BLaER1 treated with 17β-estradiol and CSF1 and Interleukin-3, amounts not matched to agents 10 nM and 100 nM (cell line): ENCODE results near the gene GRID1.

Experiments
- H3K27ac ChIP-seq, 11 experiments: shearing (Covaris generic); formaldehyde crosslinking; 2 replicates each; pipeline ENCODE4 v1.8.1; 2022
- H3K27me3 ChIP-seq, 11 experiments: shearing (Covaris generic); formaldehyde crosslinking; 2 replicates each; pipeline ENCODE4 v1.8.1; 2022
- H3K36me3 ChIP-seq, 11 experiments: shearing (Covaris generic); formaldehyde crosslinking; 2 replicates each; pipeline ENCODE4 v1.8.1; 2022
- H3K4me1 ChIP-seq, 10 experiments: shearing (Covaris generic); formaldehyde crosslinking; 2 replicates each; pipeline ENCODE4 v1.8.1; 2022
- H3K4me2 ChIP-seq, 11 experiments: shearing (Covaris generic); formaldehyde crosslinking; 2 replicates each; pipeline ENCODE4 v1.8.1; 2022
- H3K4me3 ChIP-seq, 10 experiments: shearing (Covaris generic); formaldehyde crosslinking; 2 replicates each; pipeline ENCODE4 v1.8.1; 2022
- H3K9ac ChIP-seq, 11 experiments: shearing (Covaris generic); formaldehyde crosslinking; 2 replicates each; pipeline ENCODE4 v1.8.1; 2022
- H3K9me3 ChIP-seq, 11 experiments: shearing (Covaris generic); formaldehyde crosslinking; replicated peaks in 1 of 11; 2 replicates each; pipeline ENCODE4 v1.8.1; 2022
- H4K20me1 ChIP-seq, 11 experiments: shearing (Covaris generic); formaldehyde crosslinking; 2 replicates each; pipeline ENCODE4 v1.8.1; 2022
- Cebpa-rat ChIP-seq, 11 experiments: shearing (Covaris generic); IDR thresholded peaks; 2 replicates each; pipeline ENCODE4 v1.8.1; 2022

GRID1 gene

GRCh38 chr10:86128360-86128759, 238.2 kb downstream of the GRID1 start:
- Histone ChIP-seq H3K4me1 (no peaks in the 10 kb centered on the region), H3K36me3 (no peaks in the 10 kb centered on the region), H4K20me1 (no peaks in the 10 kb centered on the region), H3K27ac (no peak overlapping the region), H3K4me3 (no peak overlapping the region), H3K9ac (no peak overlapping the region), H3K27me3 (no peaks in the 10 kb centered on the region), H3K4me2 (no peak overlapping the region), H3K9me3 (no peaks in the 10 kb centered on the region; a peak in 2 of 22 replicates)
- TF ChIP-seq Cebpa-rat (IDR thresholded peaks at IDR 0.05): no peak

GRCh38 chr10:86127274-86127819, 239.2 kb downstream of the GRID1 start:
- no peak for TF ChIP-seq Cebpa-rat (IDR thresholded peaks at IDR 0.05)
- no peaks in the 10 kb centered on the region for H3K27me3 ChIP-seq
- H3K4me3 ChIP-seq: no peak overlapping the region
- no peak overlapping the region for H3K9ac ChIP-seq
- no peak overlapping the region for H3K27ac ChIP-seq
- no peaks in the 10 kb centered on the region for H3K36me3 ChIP-seq
- no peaks in the 10 kb centered on the region for H4K20me1 ChIP-seq
- no peaks in the 10 kb centered on the region; a peak in 2 of 22 replicates for H3K9me3 ChIP-seq
- H3K4me2 ChIP-seq: no peak overlapping the region
- no peaks in the 10 kb centered on the region for H3K4me1 ChIP-seq

GRCh38 chr10:86124734-86125133, 241.9 kb downstream of the GRID1 start:
- no peak overlapping the region for H3K4me3 ChIP-seq
- H3K9ac ChIP-seq: no peak overlapping the region
- TF ChIP-seq Cebpa-rat (IDR thresholded peaks at IDR 0.05): no peak
- no peak overlapping the region for H3K27ac ChIP-seq
- no peaks in the 10 kb centered on the region for H4K20me1 ChIP-seq
- H3K27me3 ChIP-seq: no peaks in the 10 kb centered on the region
- no peaks in the 10 kb centered on the region for H3K4me1 ChIP-seq
- H3K4me2 ChIP-seq: no peak overlapping the region
- no peaks in the 10 kb centered on the region; a peak in 2 of 22 replicates for H3K9me3 ChIP-seq
- H3K36me3 ChIP-seq: no peaks in the 10 kb centered on the region

- no peak overlapping the region for H3K4me3 ChIP-seq
- no peak overlapping the region for H3K4me2 ChIP-seq
- H3K27ac ChIP-seq: no peak overlapping the region
- H3K36me3 ChIP-seq: no peaks in the 10 kb centered on the region
- H3K4me1 ChIP-seq: no peaks in the 10 kb centered on the region
- H4K20me1 ChIP-seq: no peaks in the 10 kb centered on the region
- TF ChIP-seq Cebpa-rat (IDR thresholded peaks at IDR 0.05): no peak
- no peaks in the 10 kb centered on the region; a peak in 1 of 22 replicates for H3K9me3 ChIP-seq
- no peak overlapping the region for H3K9ac ChIP-seq
- no peaks in the 10 kb centered on the region for H3K27me3 ChIP-seq
These were observed 242.9 kb downstream of the GRID1 start for GRCh38 chr10:86123715-86124114.

- no peak for TF ChIP-seq Cebpa-rat (IDR thresholded peaks at IDR 0.05)
- Histone ChIP-seq H4K20me1 (no peaks in the 10 kb centered on the region), H3K27me3 (no peaks in the 10 kb centered on the region), H3K4me2 (no peak overlapping the region), H3K36me3 (no peaks in the 10 kb centered on the region), H3K4me1 (no peaks in the 10 kb centered on the region), H3K4me3 (no peak overlapping the region), H3K27ac (no peak overlapping the region), H3K9ac (no peak overlapping the region), H3K9me3 (no peaks in the 10 kb centered on the region; a peak in 1 of 22 replicates)
These were observed 243.3 kb downstream of the GRID1 start for GRCh38 chr10:86123304-86123703.

- Histone ChIP-seq H3K27ac (no peak overlapping the region), H3K4me1 (no peaks in the 10 kb centered on the region), H3K36me3 (no peaks in the 10 kb centered on the region), H4K20me1 (no peaks in the 10 kb centered on the region), H3K9ac (no peak overlapping the region), H3K27me3 (no peaks in the 10 kb centered on the region), H3K4me2 (no peak overlapping the region), H3K4me3 (no peak overlapping the region), H3K9me3 (no peaks in the 10 kb centered on the region; a peak in 1 of 22 replicates)
- no peak for TF ChIP-seq Cebpa-rat (IDR thresholded peaks at IDR 0.05)
These were observed 243.9 kb downstream of the GRID1 start for GRCh38 chr10:86122646-86123045.

- Histone ChIP-seq H3K9me3 (no peaks in the 10 kb centered on the region; a peak in 1 of 22 replicates), H3K4me3 (no peak overlapping the region), H3K27me3 (no peaks in the 10 kb centered on the region), H3K4me2 (no peak overlapping the region), H3K27ac (no peak overlapping the region), H3K36me3 (no peaks in the 10 kb centered on the region), H3K9ac (no peak overlapping the region), H3K4me1 (no peaks in the 10 kb centered on the region), H4K20me1 (no peaks in the 10 kb centered on the region)
- no peak for TF ChIP-seq Cebpa-rat (IDR thresholded peaks at IDR 0.05)
These were observed 245.4 kb downstream of the GRID1 start for GRCh38 chr10:86121200-86121599.

- Histone ChIP-seq H3K4me2 (no peak overlapping the region), H3K9ac (no peak overlapping the region), H3K9me3 (no peaks in the 10 kb centered on the region), H3K36me3 (no peaks in the 10 kb centered on the region), H4K20me1 (no peaks in the 10 kb centered on the region; a peak in 1 of 22 replicates), H3K27me3 (no peaks in the 10 kb centered on the region), H3K4me3 (no peak overlapping the region), H3K4me1 (peaks cover 0 to 14% (median 12%) of the 10 kb centered on the region in 10 experiments; a peak in 12 of 20 replicates), H3K27ac (no peak overlapping the region)
- no peak for TF ChIP-seq Cebpa-rat (IDR thresholded peaks at IDR 0.05)
These were observed 249.5 kb downstream of the GRID1 start for GRCh38 chr10:86117051-86117450.

- H3K4me1 ChIP-seq: peaks cover 0 to 15% (median 12%) of the 10 kb centered on the region in 10 experiments; a peak in 12 of 20 replicates
- TF ChIP-seq Cebpa-rat (IDR thresholded peaks at IDR 0.05): no peak
- H3K27me3 ChIP-seq: no peaks in the 10 kb centered on the region
- H3K4me2 ChIP-seq: peak overlapping the region in 2 of 11 experiments; percentile 13 to 51; a peak in 1 of 22 replicates
- peaks cover 0 to 10% (median 0%) of the 10 kb centered on the region in 11 experiments; a peak in 4 of 22 replicates for H3K9me3 ChIP-seq
- H3K27ac ChIP-seq: no peak overlapping the region
- no peak overlapping the region for H3K9ac ChIP-seq
- no peaks in the 10 kb centered on the region; a peak in 1 of 22 replicates for H4K20me1 ChIP-seq
- no peak overlapping the region for H3K4me3 ChIP-seq
- H3K36me3 ChIP-seq: no peaks in the 10 kb centered on the region
These were observed 252.6 kb downstream of the GRID1 start for GRCh38 chr10:86113983-86114382.

- Histone ChIP-seq H3K9ac (no peak overlapping the region), H3K27ac (no peak overlapping the region), H3K4me1 (peaks cover 0 to 15% (median 12%) of the 10 kb centered on the region in 10 experiments; a peak in 12 of 20 replicates), H3K4me2 (peak overlapping the region in 8 of 11 experiments; percentile 13 to 61 (median 48); a peak in 12 of 22 replicates), H3K4me3 (no peak overlapping the region), H3K27me3 (no peaks in the 10 kb centered on the region), H3K9me3 (peaks cover 0 to 10% (median 0%) of the 10 kb centered on the region in 11 experiments; a peak in 4 of 22 replicates), H4K20me1 (no peaks in the 10 kb centered on the region; a peak in 1 of 22 replicates), H3K36me3 (no peaks in the 10 kb centered on the region)
- no peak for TF ChIP-seq Cebpa-rat (IDR thresholded peaks at IDR 0.05)
These were observed 253.1 kb downstream of the GRID1 start for GRCh38 chr10:86113501-86113900.
